Activated naive CD4-positive, alpha-beta T cell treated with anti-CD3 and anti-CD28 coated beads, Interleukin-2, amount 50 U/mL, for 16 hours (primary cell): ENCODE measurements around the gene FAM131A.

Source experiments
- DNase-seq: peaks from one replicate; pipeline ENCODE4 v3.0.0-alpha.2; 2020

The FAM131A gene, protein sequence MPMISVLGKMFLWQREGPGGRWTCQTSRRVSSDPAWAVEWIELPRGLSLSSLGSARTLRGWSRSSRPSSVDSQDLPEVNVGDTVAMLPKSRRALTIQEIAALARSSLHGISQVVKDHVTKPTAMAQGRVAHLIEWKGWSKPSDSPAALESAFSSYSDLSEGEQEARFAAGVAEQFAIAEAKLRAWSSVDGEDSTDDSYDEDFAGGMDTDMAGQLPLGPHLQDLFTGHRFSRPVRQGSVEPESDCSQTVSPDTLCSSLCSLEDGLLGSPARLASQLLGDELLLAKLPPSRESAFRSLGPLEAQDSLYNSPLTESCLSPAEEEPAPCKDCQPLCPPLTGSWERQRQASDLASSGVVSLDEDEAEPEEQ

DNA sequence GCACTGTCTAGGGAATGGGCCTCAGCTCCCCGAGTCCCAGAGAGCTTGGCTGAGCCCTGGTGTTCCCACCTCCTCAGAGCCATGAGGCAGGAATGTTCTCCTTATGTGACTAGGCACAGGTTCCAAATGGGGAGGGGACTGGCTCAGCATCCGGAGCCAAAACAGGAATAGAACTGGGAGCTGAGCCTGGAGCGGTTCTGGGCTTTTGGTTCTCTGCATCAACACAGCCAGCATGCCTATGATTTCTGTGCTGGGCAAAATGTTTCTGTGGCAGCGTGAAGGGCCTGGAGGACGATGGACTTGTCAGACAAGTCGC is at the start of gene FAM131A:
FAM131A (plus strand) TSS at position 202 of the 316 bp plus-strand sequence; CDS start at position 233, 31 bp downstream.
- no peak for DNase-seq

- DNase-seq: peak; percentile 67
Measured at GRCh38 chr3:184289426-184289938, 47.9 kb upstream of the FAM131A start.

DNA sequence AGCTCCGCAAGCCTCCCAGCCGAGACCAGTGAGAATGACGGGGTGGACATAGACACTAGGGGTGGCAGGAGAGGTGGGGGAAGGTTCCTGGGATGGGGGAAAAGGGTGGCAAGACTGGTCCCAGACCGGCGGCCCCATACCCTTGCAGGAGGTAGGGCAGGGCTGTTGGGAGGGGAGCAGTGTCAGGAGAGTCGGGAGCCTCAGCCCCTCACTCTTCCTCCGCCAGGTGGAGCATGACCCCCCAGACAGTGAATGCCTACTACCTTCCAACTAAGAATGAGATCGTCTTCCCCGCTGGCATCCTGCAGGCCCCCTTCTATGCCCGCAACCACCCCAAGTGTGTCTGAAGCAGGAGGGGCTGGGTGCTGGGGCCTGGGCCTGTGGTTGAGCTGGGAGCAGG is 47.1 kb upstream of the FAM131A start:
- no peak for DNase-seq

GRCh38 chr3:184291044-184291737 is 46.2 kb upstream of the FAM131A start:
- DNase-seq: no peak

- no peak for DNase-seq
Measured at GRCh38 chr3:184291738-184292445, 45.5 kb upstream of the FAM131A start.

DNA sequence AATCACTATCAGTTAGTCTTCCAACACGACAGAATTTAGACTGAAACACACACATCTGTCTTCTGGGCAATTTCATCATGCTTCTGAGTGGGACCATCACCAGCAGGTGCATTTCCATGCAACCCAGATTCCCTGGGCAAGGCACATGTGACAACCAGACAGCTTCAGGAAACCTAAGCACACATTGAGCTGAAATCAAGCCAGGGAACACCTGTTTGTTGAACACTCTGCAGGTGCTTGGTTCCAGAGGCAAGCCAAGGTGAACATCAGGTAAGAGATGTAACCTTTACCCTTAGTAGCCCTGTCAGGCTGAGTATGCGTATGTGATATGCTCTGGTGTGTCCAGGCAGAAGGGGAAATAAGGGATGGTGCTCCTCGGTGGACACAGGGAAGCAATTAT is 41.6 kb upstream of the FAM131A start:
- DNase-seq: no peak

DNA sequence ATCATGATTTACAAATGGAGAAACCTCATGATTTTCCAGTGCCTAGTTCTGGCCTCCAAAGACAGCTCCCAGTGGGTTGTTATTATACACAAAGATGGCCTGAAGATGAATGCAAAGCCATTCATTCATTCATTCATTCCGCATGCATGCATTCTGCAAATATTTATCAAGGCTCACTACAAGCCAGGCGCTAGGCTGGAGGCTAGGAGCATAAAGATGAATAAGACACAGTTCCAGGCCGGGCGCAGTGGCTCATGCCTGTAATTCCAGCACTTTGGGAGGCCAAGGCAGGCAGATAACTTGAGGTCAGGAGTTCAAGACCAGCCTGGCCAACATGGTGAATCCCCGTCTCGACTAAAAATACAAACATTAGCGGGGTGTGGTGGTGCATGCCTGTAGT is 40.8 kb upstream of the FAM131A start:
- no peak for DNase-seq

GRCh38 chr3:184298759-184299487 is 38.5 kb upstream of the FAM131A start, which contains the start of gene PSMD2:
PSMD2 (plus strand) TSS chr3:184299241; CDS start chr3:184299267, 26 bp downstream.
- peak; percentile 99 for DNase-seq

- DNase-seq: no peak
Measured at GRCh38 chr3:184299488-184300377, 37.7 kb upstream of the FAM131A start.

- DNase-seq: no peak
Measured at GRCh38 chr3:184300378-184300720, 37.1 kb upstream of the FAM131A start.

GRCh38 chr3:184305577-184305976 is 31.8 kb upstream of the FAM131A start:
- no peak for DNase-seq

- no peak for DNase-seq
Measured at GRCh38 chr3:184306341-184306972, 30.9 kb upstream of the FAM131A start.

- DNase-seq: no peak
Measured at GRCh38 chr3:184307915-184308314, 29.5 kb upstream of the FAM131A start.

GRCh38 chr3:184308744-184309143 is 28.7 kb upstream of the FAM131A start:
- DNase-seq: no peak

- no peak for DNase-seq
Measured at GRCh38 chr3:184311633-184312032, 25.8 kb upstream of the FAM131A start.

- DNase-seq: peak; percentile 93
Measured at GRCh38 chr3:184314363-184314699, 23.1 kb upstream of the FAM131A start, which contains the start of gene EIF4G1. EIF4G1 (plus strand) TSS chr3:184314606; CDS start chr3:184315797, 1,191 bp downstream.

DNA sequence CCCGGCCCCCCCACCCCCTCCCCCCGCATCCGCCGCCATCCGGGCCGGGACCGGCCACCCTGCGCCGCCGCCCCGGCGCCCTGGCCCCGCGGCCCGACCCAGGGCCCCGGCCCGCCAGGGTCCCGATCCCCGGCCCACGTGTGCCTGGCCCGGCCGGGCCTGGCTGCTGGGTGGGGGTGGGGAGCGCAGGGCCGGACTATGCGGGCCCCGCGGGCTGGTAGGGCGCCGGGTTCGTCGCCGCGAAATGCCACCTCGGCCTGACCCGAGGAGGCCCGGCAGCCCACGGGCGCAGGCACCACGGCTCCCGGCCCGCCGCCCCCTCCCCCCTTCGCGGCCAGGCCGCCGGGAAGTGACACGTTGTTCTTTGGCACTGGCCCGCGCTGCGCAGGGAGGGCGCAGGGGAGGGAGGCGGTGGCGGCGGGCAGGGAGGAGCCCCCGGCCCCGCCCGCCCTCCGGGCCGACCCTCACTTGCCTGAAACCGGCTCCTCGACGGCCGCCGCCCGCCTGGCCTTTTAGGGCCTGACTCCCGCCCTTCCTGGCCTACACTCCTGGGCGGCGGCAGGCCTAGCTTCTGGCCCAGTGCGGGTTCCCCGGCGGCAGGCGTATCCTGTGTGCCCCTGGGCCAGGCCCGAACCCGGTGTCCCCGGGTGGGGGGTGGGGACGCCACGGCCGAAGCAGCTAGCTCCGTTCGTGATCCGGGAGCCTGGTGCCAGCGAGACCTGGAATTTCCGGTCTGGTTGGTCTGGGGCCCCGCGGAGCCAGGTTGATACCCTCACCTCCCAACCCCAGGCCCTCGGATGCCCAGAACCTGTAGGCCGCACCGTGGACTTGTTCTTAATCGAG is 22.5 kb upstream of the FAM131A start:
- DNase-seq: peak; percentile 72

GRCh38 chr3:184315543-184315867 is 21.9 kb upstream of the FAM131A start:
- no peak for DNase-seq

DNA sequence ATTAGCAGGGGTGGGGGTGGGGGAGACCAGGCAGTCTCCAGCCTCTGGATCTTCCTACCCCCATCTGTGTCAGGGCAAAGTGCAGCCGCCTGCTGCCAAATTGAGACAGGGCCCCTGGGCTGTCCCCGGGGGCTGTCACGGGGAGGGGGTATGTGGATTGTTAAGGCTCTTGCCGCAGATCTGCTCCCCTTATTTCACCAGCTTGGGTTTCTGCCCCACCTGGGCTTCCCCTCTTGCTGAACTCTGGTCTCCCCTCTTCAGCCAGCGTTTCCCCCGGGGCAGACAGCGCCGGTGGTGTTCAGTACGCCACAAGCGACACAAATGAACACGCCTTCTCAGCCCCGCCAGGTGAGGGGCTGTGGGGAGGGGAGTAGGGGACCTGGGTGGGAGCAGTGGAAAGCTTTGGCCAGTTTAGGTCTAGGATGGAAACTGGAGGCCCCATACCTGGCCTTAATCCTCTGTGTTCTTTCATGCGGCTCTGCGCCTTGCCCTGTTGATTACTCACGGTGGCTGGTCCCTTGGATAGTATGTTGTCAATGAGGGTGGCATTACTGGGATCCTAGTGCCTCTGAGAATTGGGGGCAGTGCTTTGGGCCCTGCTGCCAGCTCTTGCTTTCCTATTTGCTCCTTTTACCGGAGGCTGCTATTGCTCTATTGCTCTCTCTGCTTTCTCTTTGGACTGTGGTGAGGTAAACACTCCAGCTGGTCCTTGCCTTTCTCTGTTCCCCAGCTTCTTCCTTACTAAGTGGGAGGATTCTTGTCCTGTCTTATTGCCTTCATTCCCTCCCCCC is 21.3 kb upstream of the FAM131A start:
- no peak for DNase-seq

DNA sequence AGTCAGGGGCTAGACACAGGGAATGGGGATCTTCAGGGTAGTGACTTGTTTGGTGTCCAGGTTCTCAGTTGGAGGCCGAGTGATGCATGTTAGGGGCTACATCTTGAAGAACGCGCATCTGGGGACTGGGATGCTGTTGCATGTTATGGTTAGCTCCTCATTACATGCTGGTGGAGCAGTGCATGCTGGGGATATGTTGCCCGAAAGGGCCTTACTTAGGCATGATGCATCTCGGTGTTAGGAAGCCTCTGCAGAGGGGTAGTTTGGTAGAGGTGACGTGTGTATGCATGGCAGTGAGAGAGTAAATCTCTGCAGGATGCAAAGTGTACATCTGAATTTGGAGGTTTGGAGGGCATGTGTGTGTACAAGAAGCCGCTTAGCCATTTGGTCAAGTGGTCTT is 20.6 kb upstream of the FAM131A start:
- DNase-seq: no peak
